HEK293T (cell line): ENCODE data around the gene ZNF329.

Experiments used
- CTCF ChIA-PET: fragments of 350-600 bp; formaldehyde crosslinking; extraction: SDS; loops from one replicate; lab custom pipeline; 2021; ENCODE audit warnings: antibody characterized with exemption, inconsistent platforms; lab: Yijun Ruan, JAX
- POLR2A ChIA-PET: fragments of 350-600 bp; formaldehyde crosslinking; extraction: SDS; loops from one replicate; lab custom pipeline; 2020; ENCODE audit warnings: antibody characterized with exemption, inconsistent platforms; lab: Yijun Ruan, JAX
- DNase-seq: peaks from one replicate; pipeline ENCODE4 v3.0.0; 2012; ENCODE audit warnings: mixed read lengths; ENCODE audit errors: extremely low spot score
- ARNT ChIP-seq: fragments of 450-650 bp; IDR thresholded peaks from 2 replicates; pipeline ENCODE4 v1.6.1; 2017; ENCODE audit warnings: mild to moderate bottlenecking
- BHLHE40 ChIP-seq: fragments of 450-650 bp; IDR thresholded peaks from 2 replicates; pipeline ENCODE4 v1.6.1; 2016; ENCODE audit warnings: mild to moderate bottlenecking, moderate library complexity, borderline replicate concordance
- CTBP1 ChIP-seq: fragments of 450-650 bp; IDR thresholded peaks from 2 replicates; pipeline ENCODE4 v1.6.1; 2016; ENCODE audit warnings: borderline replicate concordance
- ELF4 ChIP-seq: fragments of 450-650 bp; IDR thresholded peaks from 2 replicates; pipeline ENCODE4 v1.6.1; 2017; ENCODE audit warnings: antibody characterized with exemption
- FOXA1 ChIP-seq: fragments of 450-650 bp; IDR thresholded peaks from 2 replicates; pipeline ENCODE4 v1.6.1; 2016; ENCODE audit warnings: mild to moderate bottlenecking
- FOXK2 ChIP-seq: fragments of 450-650 bp; IDR thresholded peaks from 2 replicates; pipeline ENCODE4 v1.6.1; 2016; ENCODE audit warnings: mild to moderate bottlenecking
- FOXM1 ChIP-seq: fragments of 450-650 bp; IDR thresholded peaks from 2 replicates; pipeline ENCODE4 v1.6.1; 2017; ENCODE audit warnings: mild to moderate bottlenecking, borderline replicate concordance
- HDGF ChIP-seq: fragments of 450-650 bp; IDR thresholded peaks from 2 replicates; pipeline ENCODE4 v1.6.1; 2017; ENCODE audit warnings: antibody characterized with exemption, borderline replicate concordance
- L3MBTL2 ChIP-seq: fragments of 450-650 bp; conservative IDR thresholded peaks from 2 replicates; pipeline ENCODE4 v1.6.1; 2016; ENCODE audit warnings: mild to moderate bottlenecking
- LEF1 ChIP-seq: fragments of 450-650 bp; IDR thresholded peaks from 2 replicates; pipeline ENCODE4 v1.6.1; 2017; ENCODE audit warnings: mild to moderate bottlenecking, borderline replicate concordance
- NFRKB ChIP-seq: fragments of 450-650 bp; IDR thresholded peaks from 2 replicates; pipeline ENCODE4 v1.6.1; 2016; ENCODE audit warnings: mild to moderate bottlenecking, moderate library complexity
- PKNOX1 ChIP-seq: fragments of 450-650 bp; IDR thresholded peaks from 2 replicates; pipeline ENCODE4 v1.6.1; 2016
- SP1 ChIP-seq: fragments of 450-650 bp; IDR thresholded peaks from 2 replicates; pipeline ENCODE4 v1.6.1; 2017
- SUZ12 ChIP-seq: fragments of 450-650 bp; IDR thresholded peaks from 2 replicates; pipeline ENCODE4 v1.6.1; 2016; ENCODE audit warnings: mild to moderate bottlenecking
- TARDBP ChIP-seq: fragments of 450-650 bp; IDR thresholded peaks from 2 replicates; pipeline ENCODE4 v1.6.1; 2016

Gene ZNF329

DNA sequence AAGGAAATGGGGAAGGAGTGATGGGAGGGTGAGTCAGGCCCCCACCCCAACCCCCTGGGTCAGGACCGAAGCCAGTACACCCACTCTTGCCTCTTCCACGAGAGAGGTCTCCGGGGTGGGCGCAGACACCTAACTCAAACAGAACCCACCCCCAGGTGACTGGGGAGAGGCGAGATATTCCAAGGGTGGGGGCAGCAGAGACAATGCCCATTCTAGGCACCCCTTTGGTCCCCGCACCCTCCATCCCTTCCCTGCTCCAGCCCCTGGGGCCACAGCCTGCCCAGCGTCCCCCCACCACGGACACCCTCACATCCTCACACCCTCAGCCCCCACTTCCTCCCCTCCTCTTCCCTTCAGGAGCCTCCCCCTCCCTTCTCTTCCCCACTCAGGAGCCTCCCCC lies 53.2 kb downstream of the ZNF329 start:
- CTCF ChIA-PET = no interaction called here
- POLR2A ChIA-PET = no interaction called here
- TF ChIP-seq HDGF = no peak
- TF ChIP-seq FOXA1 = no peak
- TF ChIP-seq ARNT = no peak
- TF ChIP-seq FOXM1 = no peak
- no peak for TF ChIP-seq L3MBTL2
- TF ChIP-seq NFRKB = no peak
- TF ChIP-seq SP1 = no peak
- TF ChIP-seq LEF1 = no peak
- no peak for TF ChIP-seq PKNOX1
- TF ChIP-seq CTBP1 = no peak
- DNase-seq = no peak

GRCh38 chr19:58096884-58097283 lies 53.7 kb downstream of the ZNF329 start:
- no peak for DNase-seq
- no peak for TF ChIP-seq FOXM1
- TF ChIP-seq PKNOX1 = no peak
- TF ChIP-seq SP1 = no peak
- no peak for TF ChIP-seq TARDBP
- TF ChIP-seq SUZ12 = no peak
- no peak for TF ChIP-seq L3MBTL2
- CTCF ChIA-PET = no interaction called here
- POLR2A ChIA-PET = no interaction called here

DNA sequence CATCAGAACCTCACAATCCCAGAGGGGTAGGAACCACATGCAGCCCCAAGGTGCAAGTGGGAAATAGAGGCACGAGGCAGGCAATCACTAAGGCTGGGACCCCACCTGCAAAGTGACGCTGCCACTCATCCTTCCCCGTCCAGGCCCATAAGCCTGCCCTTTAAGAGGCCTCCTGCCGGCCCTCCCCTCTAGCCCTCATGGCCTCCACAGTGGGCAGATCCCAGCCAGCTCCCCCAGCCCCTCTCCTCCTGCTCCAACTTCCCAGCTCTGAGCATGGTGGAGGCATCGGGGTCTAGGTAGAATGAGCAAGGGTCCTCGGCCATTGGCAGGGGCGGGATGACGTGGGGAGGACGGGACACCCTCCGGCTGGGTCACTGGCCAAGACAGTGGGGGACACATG lies 55.3 kb downstream of the ZNF329 start:
- no peak for TF ChIP-seq ARNT
- no peak for TF ChIP-seq HDGF
- TF ChIP-seq SP1 = no peak
- no peak for TF ChIP-seq PKNOX1
- no peak for TF ChIP-seq SUZ12
- no peak for TF ChIP-seq CTBP1
- no peak for TF ChIP-seq FOXA1
- no peak for TF ChIP-seq FOXK2
- no peak for TF ChIP-seq LEF1
- POLR2A ChIA-PET = no interaction called here
- DNase-seq = no peak
- CTCF ChIA-PET = no interaction called here

GRCh38 chr19:58093071-58093470 lies 57.5 kb downstream of the ZNF329 start:
- CTCF ChIA-PET = no interaction called here
- TF ChIP-seq TARDBP (no peak), FOXA1 (no peak), ARNT (no peak)
- POLR2A ChIA-PET = interaction anchor here (0.5 kb wide), 1 partner anchor 427 kb away, joined by 3 read pairs; no protein-coding TSS in a partner anchor
- DNase-seq = no peak

- CTCF ChIA-PET = interaction anchor here (0.6 kb wide), 1 partner anchor 1758 kb away, joined by 3 read pairs; no protein-coding TSS in a partner anchor
- no peak for DNase-seq
- POLR2A ChIA-PET = no interaction called here
- TF ChIP-seq SUZ12 = no peak
- no peak for TF ChIP-seq NFRKB
Measured at GRCh38 chr19:58091251-58091995, 59.2 kb downstream of the ZNF329 start.

DNA sequence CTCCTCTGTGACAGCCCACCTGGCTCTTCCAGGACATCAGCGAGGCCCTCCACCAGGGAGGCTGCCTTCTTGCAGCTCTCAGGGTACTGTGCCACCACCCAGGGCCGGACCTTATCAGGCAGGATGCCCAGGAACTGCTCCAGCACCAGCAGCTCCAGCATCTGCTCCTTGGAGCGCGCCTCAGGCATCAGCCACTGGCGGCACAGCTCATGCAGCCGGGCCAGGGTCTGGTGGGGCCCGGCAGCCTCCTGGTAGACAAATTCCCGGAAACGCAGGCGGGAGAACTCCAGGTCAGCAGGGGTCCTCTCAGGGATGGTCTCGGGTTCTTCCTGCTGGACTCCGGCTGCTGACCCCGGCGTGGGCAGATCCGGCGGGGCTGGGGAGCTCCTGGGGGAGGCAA lies 60.7 kb downstream of the ZNF329 start:
- POLR2A ChIA-PET = no interaction called here
- CTCF ChIA-PET = no interaction called here
- DNase-seq = no peak
- TF ChIP-seq FOXK2 (no peak), FOXA1 (no peak), ELF4 (no peak), BHLHE40 (no peak), HDGF (no peak), LEF1 (no peak), CTBP1 (no peak), SP1 (no peak), PKNOX1 (no peak), SUZ12 (no peak), ARNT (no peak), TARDBP (no peak), NFRKB (no peak)

- CTCF ChIA-PET = no interaction called here
- POLR2A ChIA-PET = no interaction called here
- TF ChIP-seq TARDBP = no peak
- no peak for TF ChIP-seq PKNOX1
- no peak for TF ChIP-seq ARNT
- no peak for TF ChIP-seq HDGF
- TF ChIP-seq CTBP1 = no peak
- DNase-seq = no peak
Measured at GRCh38 chr19:58088521-58089052, 62.0 kb downstream of the ZNF329 start.
